Stomach (tissue), 4 donors: Measurements from ENCODE around the gene PCDHGA5.

Experiments
- CTCF ChIP-seq, 7 experiments: fragments of 450-650 bp in 4 of 7; fragments of 200-600 bp in 3 of 7; sonication (generic) in 3 of 7; IDR thresholded peaks; one replicate each; pipeline ENCODE4 v1.5.1; 2016 to 2019; ENCODE audit warnings: antibody characterized with exemption in 7 of 7, control low read depth in 2 of 7, mild to moderate bottlenecking in 1 of 7
- EP300 ChIP-seq: sonication (generic); formaldehyde crosslinking; IDR thresholded peaks from one replicate; pipeline ENCODE4 v1.6.1; 2017; ENCODE audit warnings: antibody characterized with exemption
- POLR2A ChIP-seq, 4 donors: fragments of 450-650 bp; IDR thresholded peaks; one replicate each; pipeline ENCODE4 v1.6.1; 2016; ENCODE audit warnings: antibody characterized with exemption in 4 of 4, control low read depth in 2 of 4, mild to moderate bottlenecking in 1 of 4, moderate library complexity in 1 of 4
- POLR2AphosphoS5 ChIP-seq, 3 donors: sonication (generic); formaldehyde crosslinking; IDR thresholded peaks; one replicate each; pipeline ENCODE4 v1.6.1; 2016; ENCODE audit warnings: antibody characterized with exemption in 3 of 3

- TF ChIP-seq CTCF (IDR thresholded peaks at IDR 0.05): no peak
- no peak for TF ChIP-seq EP300
- TF ChIP-seq POLR2A (IDR thresholded peaks at IDR 0.05): no peak
- TF ChIP-seq POLR2AphosphoS5 (IDR thresholded peaks at IDR 0.05): no peak
Observed at GRCh38 chr5:141338538-141339306, 25.2 kb upstream of the PCDHGA5 start, which contains the start of gene PCDHGA2.
